Adrenal gland (tissue), 12 donors: ENCODE results near the gene MAP2K4. TPM values are rescaled to one million over a fixed set of nuclear protein-coding genes. Genes with fewer than 3 reads are reported as not detected.

Experiments
- DNase-seq, 7 donors: peaks; one replicate each; pipeline ENCODE4 v3.0.0-alpha.2; 2019 to 2020
- H3K27ac ChIP-seq, 5 donors: fragments of 200-600 bp; sonication (generic) in 4 of 5; 1 replicate in 3 of 5; 2 replicates in 2 of 5; pipeline versions ENCODE4 v1.5.1 to v1.8.0; 2016 to 2020; ENCODE audit warnings: mild to moderate bottlenecking in 1 of 5
- H3K27me3 ChIP-seq: fragments of 200-600 bp; 2 replicates; pipeline ENCODE4 v1.8.0; 2021
- H3K36me3 ChIP-seq, 2 donors: fragments of 200-600 bp; replicated peaks in 1 of 2; 1 replicate in 1 of 2; 2 replicates in 1 of 2; pipeline versions ENCODE4 v1.5.1 to v1.8.0; 2018 to 2022
- H3K4me1 ChIP-seq, 2 donors: fragments of 200-600 bp; replicated peaks in 1 of 2; 1 replicate in 1 of 2; 2 replicates in 1 of 2; pipeline versions ENCODE4 v1.5.1 to v1.8.0; 2018 to 2021
- H3K4me3 ChIP-seq, 4 donors: fragments of 200-600 bp; sonication (generic) in 3 of 4; one replicate each; pipeline ENCODE4 v1.5.1; 2016 to 2018
- H3K9me3 ChIP-seq, 3 donors: fragments of 200-600 bp; sonication (generic) in 1 of 3; replicated peaks in 1 of 3; 1 replicate in 2 of 3; 2 replicates in 1 of 3; pipeline versions ENCODE4 v1.5.1 to v1.8.0; 2016 to 2021
- CTCF ChIP-seq, 6 experiments: fragments of 450-650 bp in 4 of 6; fragments of 200-600 bp in 2 of 6; sonication (generic) in 1 of 6; IDR thresholded peaks; 1 replicate in 5 of 6; 2 replicates in 1 of 6; pipeline versions ENCODE4 v1.5.1 to v1.8.0; 2016 to 2021; ENCODE audit warnings: antibody characterized with exemption in 6 of 6, mild to moderate bottlenecking in 2 of 6, moderate library complexity in 1 of 6
- POLR2A ChIP-seq, 2 donors: fragments of 450-650 bp; IDR thresholded peaks; one replicate each; pipeline ENCODE4 v1.6.1; 2017; ENCODE audit warnings: antibody characterized with exemption in 2 of 2, mild to moderate bottlenecking in 2 of 2, moderate library complexity in 1 of 2
- WGBS, 4 donors: extraction: QIAGEN DNeasy Blood & Tissue Kit in 2 of 4; methylation state at CpG; one replicate each; pipeline versions ENCODE4 v1.1.5 to v1.1.7; 2013 to 2017; 5-methylcytosine and 5-hydroxymethylcytosine counted together
- intact Hi-C, 2 donors: fragments of 100-400 bp; cut with DNase I; formaldehyde crosslinking; loops; one replicate each; pipeline versions ENCODE4 v1.14.1 to v1.15.0; 2022 to 2023
- polyA plus RNA-seq, 3 donors: library from polyadenylated mRNA; stranded (reverse); fragments of 200-250 nt in 2 of 3; fragments of 350-450 nt in 1 of 3; fragmentation: Illumina TruSeq in 1 of 3; extraction: RNeasy Lipid Tissue Mini Kit (QIAGEN cat#74804) in 1 of 3; gene quantifications; one replicate each; pipeline ENCODE4 v1.2.3, GENCODE V29; 2013 to 2014
- total RNA-seq, 9 donors: library from RNA; depleted of rRNA in 4 of 9; stranded (reverse); fragments of >200 nt in 4 of 9; fragments of 120-200 nt in 1 of 9; fragmentation: NEBNext Ultra II Directional in 1 of 9; extraction: Animal tissue kit (Norgen Biotek cat#: 25700) in 1 of 9; gene quantifications; one replicate each; pipeline versions ENCODE4 v1.1.0 to v1.2.4, GENCODE V29; 2013 to 2023
- donor health status: healthy with polysubstance abuse.
- donor health status: Bipolar disorder and iron deficiency.
- donor health status: DM: yes; HTN: yes; CAD: no.
- donor health status: DM: no; HTN: no; CAD: no.
- donor health status: DM: no; HTN: no; CAD: no.
- donor health status: DM: yes; HTN: yes; CAD: no.

Gene MAP2K4
- total and polyA plus RNA-seq, 12 donors: 12.5 to 55.7 (median 32.0) TPM

- Histone ChIP-seq H3K27me3 (no peaks in the 10 kb centered on the region), H3K36me3 (peaks cover 0 to 6% of the 10 kb centered on the region in 2 donors), H3K9me3 (peaks cover 0 to 5% (median 0%) of the 10 kb centered on the region in 3 donors), H3K4me3 (no peak overlapping the region), H3K4me1 (peaks cover 3% of the 10 kb centered on the region in 2 donors), H3K27ac (no peak overlapping the region)
- DNase-seq: no peak
- intact Hi-C loops: no loop called here
- WGBS, 4 donors: 88 to 97% (median 94%) methylated on average over 1 of the region's 1 CpG
- no peak for TF ChIP-seq POLR2A (IDR thresholded peaks at IDR 0.05)
- no peak for TF ChIP-seq CTCF (IDR thresholded peaks at IDR 0.05)
These were observed 78.7 kb downstream of the MAP2K4 start for GRCh38 chr17:12099412-12099811.

- Histone ChIP-seq H3K4me1 (peaks cover 10 to 36% of the 10 kb centered on the region in 2 donors), H3K36me3 (no peaks in the 10 kb centered on the region), H3K4me3 (no peak overlapping the region), H3K27ac (no peak overlapping the region), H3K9me3 (peaks cover 0 to 5% (median 0%) of the 10 kb centered on the region in 3 donors), H3K27me3 (no peaks in the 10 kb centered on the region)
- TF ChIP-seq POLR2A (IDR thresholded peaks at IDR 0.05): no peak
- TF ChIP-seq CTCF (IDR thresholded peaks at IDR 0.05): no peak
- intact Hi-C loops: loop anchor here in 1 of 2 donors (10.0 kb wide), 1 partner anchor 60 kb away; no protein-coding TSS in a partner anchor
- no peak for DNase-seq
These were observed 84.2 kb downstream of the MAP2K4 start for GRCh38 chr17:12104831-12105230.

GRCh38 chr17:12107905-12108304 is 87.2 kb downstream of the MAP2K4 start:
- Histone ChIP-seq H3K27me3 (no peaks in the 10 kb centered on the region), H3K4me3 (no peak overlapping the region), H3K9me3 (no peaks in the 10 kb centered on the region), H3K36me3 (no peaks in the 10 kb centered on the region), H3K27ac (no peak overlapping the region), H3K4me1 (peaks cover 10 to 36% of the 10 kb centered on the region in 2 donors)
- DNase-seq: no peak
- TF ChIP-seq CTCF (IDR thresholded peaks at IDR 0.05): no peak
- TF ChIP-seq POLR2A (IDR thresholded peaks at IDR 0.05): no peak
- intact Hi-C loops: loop anchor here in 1 of 2 donors (10.0 kb wide), 1 partner anchor 63 kb away; no protein-coding TSS in a partner anchor
- 3 to 27% (median 20%) methylated on average over 1 of the region's 1 CpG for WGBS, 4 donors

GRCh38 chr17:12110906-12111305 is 90.2 kb downstream of the MAP2K4 start:
- TF ChIP-seq POLR2A (IDR thresholded peaks at IDR 0.05) (no peak), CTCF (IDR thresholded peaks at IDR 0.05) (no peak)
- Histone ChIP-seq H3K36me3 (peaks cover 0 to 10% of the 10 kb centered on the region in 2 donors), H3K27ac (no peak overlapping the region), H3K4me1 (peaks cover 0 to 26% of the 10 kb centered on the region in 2 donors), H3K9me3 (no peaks in the 10 kb centered on the region), H3K27me3 (no peaks in the 10 kb centered on the region), H3K4me3 (no peak overlapping the region)
- 90 to 98% (median 93%) methylated on average over 2 of the region's 2 CpGs for WGBS, 4 donors
- intact Hi-C loops: loop anchor here in 1 of 2 donors (10.0 kb wide), 1 partner anchor 86 kb away; the partner anchor contains the start of gene MAP2K4
- no peak for DNase-seq
